H1 (cell line): ENCODE measurements around the gene KMT5C. TPM values are rescaled to one million over a fixed set of nuclear protein-coding genes. Genes with fewer than 3 reads are reported as not detected.

Source experiments
- CBX5 ChIP-seq: fragments of 300-800, 300-1000 bp; sonication (generic); IDR thresholded peaks from 2 replicates; pipeline ENCODE4 v1.7.1; 2016; ENCODE audit warnings: antibody characterized with exemption, low read length, low read depth
- CTBP2 ChIP-seq: IDR thresholded peaks from 2 replicates; pipeline ENCODE4 v1.7.0; 2011; ENCODE audit warnings: borderline replicate concordance, mild to moderate bottlenecking, moderate library complexity, mixed read lengths, low read length; ENCODE audit not compliant: insufficient read depth, insufficient read length
- GABPA ChIP-seq: IDR thresholded peaks from 2 replicates; pipeline ENCODE4 v1.6.1; 2011; ENCODE audit warnings: mild to moderate bottlenecking, low read length, moderate library complexity, borderline replicate concordance; ENCODE audit not compliant: insufficient read depth
- HDAC2 ChIP-seq, 2 experiments: fragments of 300-600 bp in 1 of 2; sonication (generic) in 1 of 2; IDR thresholded peaks; 2 replicates each; pipeline ENCODE4 v1.6.1; 2011 to 2012; ENCODE audit warnings: low read depth in 2 of 2, low read length in 2 of 2, mild to moderate bottlenecking in 2 of 2, moderate library complexity in 2 of 2, borderline replicate concordance in 1 of 2, inconsistent platforms in 1 of 2
- JUN ChIP-seq: IDR thresholded peaks from 2 replicates; pipeline ENCODE4 v1.6.1; 2011; ENCODE audit warnings: low read depth, mild to moderate bottlenecking, improper control_type of control experiment, low read length
- KDM1A ChIP-seq: fragments of 200-600, 300-600 bp; sonication (generic); IDR thresholded peaks from 2 replicates; pipeline ENCODE4 v1.7.1; 2016; ENCODE audit warnings: mild to moderate bottlenecking, low read length, borderline replicate concordance
- NRF1 ChIP-seq: IDR thresholded peaks from 2 replicates; pipeline ENCODE4 v1.6.1; 2011; ENCODE audit warnings: mild to moderate bottlenecking, low read depth, low read length, improper control_type of control experiment
- POU5F1 ChIP-seq: IDR thresholded peaks from 2 replicates; pipeline ENCODE4 v1.6.1; 2011; ENCODE audit warnings: low read depth, mild to moderate bottlenecking, low read length, moderate library complexity
- SAP30 ChIP-seq: fragments of 300-600 bp; sonication (generic); IDR thresholded peaks from 2 replicates; pipeline ENCODE4 v1.7.1; 2012; ENCODE audit warnings: low read length, moderate library complexity, mild to moderate bottlenecking, inconsistent platforms; ENCODE audit not compliant: insufficient read depth, insufficient replicate concordance
- SP4 ChIP-seq: IDR thresholded peaks from 2 replicates; pipeline ENCODE4 v1.6.1; 2012; ENCODE audit warnings: low read length, inconsistent platforms
- TAF1 ChIP-seq: IDR thresholded peaks from 2 replicates; pipeline ENCODE4 v1.6.1; 2011; ENCODE audit warnings: mild to moderate bottlenecking, low read depth, low read length
- ZNF274 ChIP-seq: IDR thresholded peaks from 2 replicates; pipeline ENCODE4 v1.7.0; 2012; ENCODE audit warnings: low read length, borderline replicate concordance; ENCODE audit errors: extremely low read depth
- polyA plus RNA-seq, 7 experiments: library from polyadenylated mRNA; depleted of rRNA in 3 of 7; stranded (reverse) in 5 of 7; unstranded in 2 of 7; fragments of >200 nt in 5 of 7; fragments of 200-250 nt in 2 of 7; gene quantifications; 1 replicate in 5 of 7; 2 replicates in 1 of 7; 4 replicates in 1 of 7; pipeline versions ENCODE4 v1.2.1 to v1.2.3, GENCODE V29; 2011 to 2013; ENCODE audit warnings: missing spikeins in 2 of 7, mixed read lengths in 2 of 7
- total RNA-seq: library from RNA; stranded (reverse); fragmentation: NEBNext Ultra II Directional; extraction: Animal tissue kit (Norgen Biotek cat#: 25700); gene quantifications from 2 replicates; pipeline ENCODE4 v1.2.1, GENCODE V29; 2021

The KMT5C gene
- total and polyA plus RNA-seq, 2 of the 8 experiments (the other 6 are each of a cell fraction or from before 2014, with no cell fraction given) = 24.9 to 31.5 TPM

- no peak for TF ChIP-seq GABPA
- TF ChIP-seq CBX5 = no peak
- no peak for TF ChIP-seq JUN
- TF ChIP-seq POU5F1 = no peak
- peak; percentile 54; the same call in 1 of the 2 replicates for TF ChIP-seq KDM1A
- TF ChIP-seq TAF1 = no peak
- TF ChIP-seq HDAC2 (IDR thresholded peaks at IDR 0.05; ENCODE audit: borderline replicate concordance in 1 of 2, low read depth in 2 of 2, low read length in 2 of 2) = no peak
- TF ChIP-seq CTBP2 = no peak
- no peak for TF ChIP-seq ZNF274
- no peak for TF ChIP-seq NRF1
- no peak for TF ChIP-seq SP4
- no peak for TF ChIP-seq SAP30
- TF ChIP-seq, all 59 proteins: peak for 3
Observed at GRCh38 chr19:55391191-55391670, 51.6 kb downstream of the KMT5C start (continued).
